ENCODE data around the gene MBD3L5.
"Not testable (repeated sequence)": the region's sequence is repeated elsewhere in the genome, so short reads cannot be mapped to it uniquely, and the experiment has no call there.

MBD3L5 gene

GRCh38 chr19:7040079-7040478 is 9.7 kb downstream of the MBD3L5 start, which contains the start of gene MBD3L4:
TSS of gene MBD3L4 (minus strand) at chr19:7040179. CDS start at chr19:7040144, 35 bp downstream.
- H3K9ac ChIP-seq (ENCODE audit: low read length): not testable (repeated sequence)

GRCh38 chr19:7041563-7041962 is 11.2 kb downstream of the MBD3L5 start:
- not testable (repeated sequence) for H3K79me2 ChIP-seq (ENCODE audit: low read length); H3K4me2 ChIP-seq (ENCODE audit: low read length); H3K4me1 ChIP-seq (ENCODE audit: low read length); H3K36me3 ChIP-seq (replicated peaks; ENCODE audit: low read depth, low read length); H4K20me1 ChIP-seq (ENCODE audit: insufficient read depth, low read length); H3K27me3 ChIP-seq (ENCODE audit: low read depth, low read length); H3K9ac ChIP-seq (ENCODE audit: low read length); H3K9me3 ChIP-seq (ENCODE audit: insufficient read depth, low read length); H3K4me3 ChIP-seq (ENCODE audit: low read length); H2AFZ ChIP-seq (ENCODE audit: low read depth, low read length); H3K27ac ChIP-seq (ENCODE audit: low read length)

More at GRCh38 chr19:7040079-7040478, 9.7 kb downstream of the MBD3L5 start, which contains the start of gene MBD3L4:
- H3K4me3 ChIP-seq (ENCODE audit: low read length); H3K4me2 ChIP-seq (ENCODE audit: low read length); H3K79me2 ChIP-seq (ENCODE audit: low read length); H3K36me3 ChIP-seq (replicated peaks; ENCODE audit: low read depth, low read length); H3K4me1 ChIP-seq (ENCODE audit: low read length); H2AFZ ChIP-seq (ENCODE audit: low read depth, low read length); H4K20me1 ChIP-seq (ENCODE audit: insufficient read depth, low read length); H3K27ac ChIP-seq (ENCODE audit: low read length); H3K27me3 ChIP-seq (ENCODE audit: low read depth, low read length); H3K9me3 ChIP-seq (ENCODE audit: insufficient read depth, low read length): not testable (repeated sequence)

GRCh38 chr19:7049021-7049420 is 18.6 kb downstream of the MBD3L5 start, which contains the start of gene MBD3L2:
TSS of gene MBD3L2 (plus strand) at chr19:7049321. CDS start at chr19:7049374, 53 bp downstream.
- H3K36me3 ChIP-seq (replicated peaks; ENCODE audit: low read depth, low read length): not testable (repeated sequence)

GRCh38 chr19:7051421-7051820 is 21.0 kb downstream of the MBD3L5 start:
- H3K36me3 ChIP-seq (replicated peaks; ENCODE audit: low read depth, low read length); H3K4me1 ChIP-seq (ENCODE audit: low read length); H3K4me2 ChIP-seq (ENCODE audit: low read length); H3K9ac ChIP-seq (ENCODE audit: low read length); H4K20me1 ChIP-seq (ENCODE audit: insufficient read depth, low read length); H3K4me3 ChIP-seq (ENCODE audit: low read length); H3K79me2 ChIP-seq (ENCODE audit: low read length); H2AFZ ChIP-seq (ENCODE audit: low read depth, low read length); H3K9me3 ChIP-seq (ENCODE audit: insufficient read depth, low read length); H3K27me3 ChIP-seq (ENCODE audit: low read depth, low read length); H3K27ac ChIP-seq (ENCODE audit: low read length): not testable (repeated sequence)

More at GRCh38 chr19:7049021-7049420, 18.6 kb downstream of the MBD3L5 start, which contains the start of gene MBD3L2:
- not testable (repeated sequence) for H3K79me2 ChIP-seq (ENCODE audit: low read length); H3K4me1 ChIP-seq (ENCODE audit: low read length); H3K9ac ChIP-seq (ENCODE audit: low read length); H2AFZ ChIP-seq (ENCODE audit: low read depth, low read length); H3K27me3 ChIP-seq (ENCODE audit: low read depth, low read length); H3K4me2 ChIP-seq (ENCODE audit: low read length); H4K20me1 ChIP-seq (ENCODE audit: insufficient read depth, low read length); H3K27ac ChIP-seq (ENCODE audit: low read length); H3K9me3 ChIP-seq (ENCODE audit: insufficient read depth, low read length); H3K4me3 ChIP-seq (ENCODE audit: low read length)

GRCh38 chr19:7052896-7053295 is 22.5 kb downstream of the MBD3L5 start:
- not testable (repeated sequence) for H3K27ac ChIP-seq (ENCODE audit: low read length); H3K9ac ChIP-seq (ENCODE audit: low read length); H3K36me3 ChIP-seq (replicated peaks; ENCODE audit: low read depth, low read length); H3K4me1 ChIP-seq (ENCODE audit: low read length); H3K27me3 ChIP-seq (ENCODE audit: low read depth, low read length); H3K4me2 ChIP-seq (ENCODE audit: low read length); H3K9me3 ChIP-seq (ENCODE audit: insufficient read depth, low read length); H4K20me1 ChIP-seq (ENCODE audit: insufficient read depth, low read length); H3K79me2 ChIP-seq (ENCODE audit: low read length); H2AFZ ChIP-seq (ENCODE audit: low read depth, low read length); H3K4me3 ChIP-seq (ENCODE audit: low read length)

- H3K9me3 ChIP-seq (ENCODE audit: insufficient read depth, low read length); H3K27ac ChIP-seq (ENCODE audit: low read length); H4K20me1 ChIP-seq (ENCODE audit: insufficient read depth, low read length); H3K4me3 ChIP-seq (ENCODE audit: low read length); H2AFZ ChIP-seq (ENCODE audit: low read depth, low read length); H3K9ac ChIP-seq (ENCODE audit: low read length); H3K36me3 ChIP-seq (replicated peaks; ENCODE audit: low read depth, low read length); H3K79me2 ChIP-seq (ENCODE audit: low read length); H3K4me2 ChIP-seq (ENCODE audit: low read length); H3K4me1 ChIP-seq (ENCODE audit: low read length); H3K27me3 ChIP-seq (ENCODE audit: low read depth, low read length): not testable (repeated sequence)
Measured at GRCh38 chr19:7054635-7055368, 24.4 kb downstream of the MBD3L5 start.

GRCh38 chr19:7055679-7056078 is 25.3 kb downstream of the MBD3L5 start:
- not testable (repeated sequence) for H2AFZ ChIP-seq (ENCODE audit: low read depth, low read length)

GRCh38 chr19:7056371-7056770 is 26.0 kb downstream of the MBD3L5 start:
- not testable (repeated sequence) for H3K36me3 ChIP-seq (replicated peaks; ENCODE audit: low read depth, low read length); H3K79me2 ChIP-seq (ENCODE audit: low read length); H3K4me1 ChIP-seq (ENCODE audit: low read length); H3K9ac ChIP-seq (ENCODE audit: low read length); H4K20me1 ChIP-seq (ENCODE audit: insufficient read depth, low read length); H3K9me3 ChIP-seq (ENCODE audit: insufficient read depth, low read length); H3K27ac ChIP-seq (ENCODE audit: low read length); H2AFZ ChIP-seq (ENCODE audit: low read depth, low read length); H3K4me3 ChIP-seq (ENCODE audit: low read length); H3K27me3 ChIP-seq (ENCODE audit: low read depth, low read length); H3K4me2 ChIP-seq (ENCODE audit: low read length)

More at GRCh38 chr19:7055679-7056078, 25.3 kb downstream of the MBD3L5 start:
- H3K4me2 ChIP-seq (ENCODE audit: low read length); H3K9ac ChIP-seq (ENCODE audit: low read length); H3K36me3 ChIP-seq (replicated peaks; ENCODE audit: low read depth, low read length); H3K27ac ChIP-seq (ENCODE audit: low read length); H3K27me3 ChIP-seq (ENCODE audit: low read depth, low read length); H3K9me3 ChIP-seq (ENCODE audit: insufficient read depth, low read length); H4K20me1 ChIP-seq (ENCODE audit: insufficient read depth, low read length); H3K4me3 ChIP-seq (ENCODE audit: low read length); H3K79me2 ChIP-seq (ENCODE audit: low read length); H3K4me1 ChIP-seq (ENCODE audit: low read length): not testable (repeated sequence)

GRCh38 chr19:7058576-7058975 is 28.2 kb downstream of the MBD3L5 start, which contains the start of gene MBD3L3:
TSS of gene MBD3L3 (minus strand) at chr19:7058676. CDS start at chr19:7058605, 71 bp downstream.
- H3K27me3 ChIP-seq (ENCODE audit: low read depth, low read length); H3K9ac ChIP-seq (ENCODE audit: low read length): not testable (repeated sequence)

More at GRCh38 chr19:7058576-7058975, 28.2 kb downstream of the MBD3L5 start, which contains the start of gene MBD3L3:
- H3K27ac ChIP-seq (ENCODE audit: low read length); H2AFZ ChIP-seq (ENCODE audit: low read depth, low read length); H3K4me1 ChIP-seq (ENCODE audit: low read length); H3K4me2 ChIP-seq (ENCODE audit: low read length); H3K9me3 ChIP-seq (ENCODE audit: insufficient read depth, low read length); H4K20me1 ChIP-seq (ENCODE audit: insufficient read depth, low read length); H3K79me2 ChIP-seq (ENCODE audit: low read length); H3K36me3 ChIP-seq (replicated peaks; ENCODE audit: low read depth, low read length); H3K4me3 ChIP-seq (ENCODE audit: low read length): not testable (repeated sequence)

Data from OCI-LY3 (cell line).